Measurements from ENCODE around the gene PPP1R37.
"Not testable (repeated sequence)": the region's sequence is repeated elsewhere in the genome, so short reads cannot be mapped to it uniquely, and the experiment has no call there.

PPP1R37 gene

GRCh38 chr19:45096700-45097099 lies 3.7 kb downstream of the PPP1R37 start:
- DNase-seq, result no peak

- no peak for DNase-seq
These were observed 4.4 kb downstream of the PPP1R37 start for GRCh38 chr19:45097450-45097775.

- no peak for DNase-seq
These were observed 5.0 kb downstream of the PPP1R37 start for GRCh38 chr19:45097776-45098520.

- DNase-seq, result no peak
These were observed 5.8 kb downstream of the PPP1R37 start for GRCh38 chr19:45098521-45099466.

- DNase-seq, result no peak
These were observed 6.7 kb downstream of the PPP1R37 start for GRCh38 chr19:45099467-45100191.

GRCh38 chr19:45100201-45100600 lies 7.2 kb downstream of the PPP1R37 start:
- no peak for DNase-seq

- DNase-seq, result no peak
These were observed 7.9 kb downstream of the PPP1R37 start for GRCh38 chr19:45100846-45101252.

GRCh38 chr19:45101806-45102205 lies 8.8 kb downstream of the PPP1R37 start:
- no peak for DNase-seq

GRCh38 chr19:45102481-45102880 lies 9.5 kb downstream of the PPP1R37 start:
- DNase-seq, result no peak

GRCh38 chr19:45103156-45103507 lies 10.2 kb downstream of the PPP1R37 start:
- peak; percentile 36 for DNase-seq

GRCh38 chr19:45103508-45104319 lies 10.7 kb downstream of the PPP1R37 start:
- no peak for DNase-seq

GRCh38 chr19:45104658-45105349 lies 11.8 kb downstream of the PPP1R37 start:
- no peak for DNase-seq

GRCh38 chr19:45106363-45106762 lies 13.4 kb downstream of the PPP1R37 start:
- DNase-seq, result not testable (repeated sequence)

- DNase-seq, result no peak
These were observed 14.7 kb downstream of the PPP1R37 start for GRCh38 chr19:45107621-45108150.

- no peak for DNase-seq
These were observed 17.9 kb downstream of the PPP1R37 start for GRCh38 chr19:45110851-45111266.

GRCh38 chr19:45112111-45112827 lies 19.3 kb downstream of the PPP1R37 start:
- DNase-seq, result no peak

- no peak for DNase-seq
These were observed 20.6 kb downstream of the PPP1R37 start for GRCh38 chr19:45113628-45114027.

GRCh38 chr19:45114116-45114515 lies 21.1 kb downstream of the PPP1R37 start:
- DNase-seq, result no peak

GRCh38 chr19:45115809-45116615 lies 23.0 kb downstream of the PPP1R37 start:
- no peak for DNase-seq

- DNase-seq, result peak; percentile 65
These were observed 24.2 kb downstream of the PPP1R37 start for GRCh38 chr19:45117167-45117594.
